WERI-Rb-1 (cell line): ENCODE data around the gene SMU1.

ENCODE experiments used
- DNase-seq: peaks from one replicate; pipeline ENCODE4 v3.0.0-alpha.2; 2020
- H3K27ac ChIP-seq: fragments of 250-450 bp; sonication (Bioruptor Pico); 2 replicates; pipeline ENCODE4 v1.5.1; 2020; ENCODE audit warnings: mild to moderate bottlenecking, moderate library complexity
- H3K27me3 ChIP-seq: fragments of 250-450 bp; sonication (Bioruptor Pico); 2 replicates; pipeline ENCODE4 v1.5.1; 2021; ENCODE audit warnings: mild to moderate bottlenecking, low read depth, moderate library complexity; ENCODE audit not compliant: insufficient read depth, severe bottlenecking
- H3K36me3 ChIP-seq: fragments of 250-450 bp; sonication (Bioruptor Pico); 2 replicates; pipeline ENCODE4 v1.5.1; 2020; ENCODE audit warnings: mild to moderate bottlenecking, moderate library complexity
- H3K4me3 ChIP-seq: 2 replicates; pipeline ENCODE4 v1.5.1; 2011; ENCODE audit warnings: low read depth, mild to moderate bottlenecking, control low read depth, low read length
- H3K9me3 ChIP-seq: fragments of 250-450 bp; sonication (Bioruptor Pico); 2 replicates; pipeline ENCODE4 v1.5.1; 2021; ENCODE audit warnings: mild to moderate bottlenecking, moderate library complexity; ENCODE audit not compliant: severe bottlenecking
- CTCF ChIP-seq: IDR thresholded peaks from 2 replicates; pipeline ENCODE4 v1.5.1; 2011; ENCODE audit warnings: low read depth, mild to moderate bottlenecking, control low read depth, inconsistent platforms, low read length

Gene SMU1

DNA sequence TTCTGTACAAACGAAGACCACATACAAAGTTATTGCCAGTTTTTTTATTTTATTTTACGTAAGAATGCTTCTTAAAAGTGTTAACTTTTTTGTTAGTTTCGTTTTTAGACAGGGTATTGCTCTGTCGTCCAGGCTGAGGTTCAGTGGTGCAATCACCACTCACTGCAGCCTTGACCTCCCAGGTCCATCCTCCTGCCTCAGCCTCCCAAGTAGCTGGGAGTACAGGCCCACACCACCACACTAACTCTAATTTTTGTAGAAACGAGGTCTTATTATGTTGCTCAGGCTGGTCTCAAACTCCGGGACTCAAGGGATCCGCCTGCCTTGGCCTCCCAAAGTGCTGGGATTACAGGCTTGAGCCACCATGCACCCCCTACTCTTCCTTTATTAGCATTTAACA lies 53.7 kb downstream of the SMU1 start:
- no peak overlapping the region for H3K4me3 ChIP-seq
- no peaks in the 10 kb centered on the region for H3K27me3 ChIP-seq
- no peak for DNase-seq
- no peaks in the 10 kb centered on the region for H3K9me3 ChIP-seq
- no peak overlapping the region for H3K27ac ChIP-seq
- peaks cover 46% of the 10 kb centered on the region for H3K36me3 ChIP-seq
- TF ChIP-seq CTCF: no peak

GRCh38 chr9:33022303-33022702 lies 54.2 kb downstream of the SMU1 start:
- DNase-seq: no peak
- H3K27me3 ChIP-seq: no peaks in the 10 kb centered on the region
- H3K4me3 ChIP-seq: no peak overlapping the region
- H3K27ac ChIP-seq: no peak overlapping the region
- no peak for TF ChIP-seq CTCF
- no peaks in the 10 kb centered on the region for H3K9me3 ChIP-seq
- peaks cover 42% of the 10 kb centered on the region for H3K36me3 ChIP-seq

GRCh38 chr9:33019797-33020196 lies 56.7 kb downstream of the SMU1 start:
- H3K27ac ChIP-seq: no peak overlapping the region
- no peaks in the 10 kb centered on the region for H3K9me3 ChIP-seq
- no peak overlapping the region for H3K4me3 ChIP-seq
- H3K27me3 ChIP-seq: no peaks in the 10 kb centered on the region
- H3K36me3 ChIP-seq: peaks cover 23% of the 10 kb centered on the region
- DNase-seq: no peak
- TF ChIP-seq CTCF: no peak

DNA sequence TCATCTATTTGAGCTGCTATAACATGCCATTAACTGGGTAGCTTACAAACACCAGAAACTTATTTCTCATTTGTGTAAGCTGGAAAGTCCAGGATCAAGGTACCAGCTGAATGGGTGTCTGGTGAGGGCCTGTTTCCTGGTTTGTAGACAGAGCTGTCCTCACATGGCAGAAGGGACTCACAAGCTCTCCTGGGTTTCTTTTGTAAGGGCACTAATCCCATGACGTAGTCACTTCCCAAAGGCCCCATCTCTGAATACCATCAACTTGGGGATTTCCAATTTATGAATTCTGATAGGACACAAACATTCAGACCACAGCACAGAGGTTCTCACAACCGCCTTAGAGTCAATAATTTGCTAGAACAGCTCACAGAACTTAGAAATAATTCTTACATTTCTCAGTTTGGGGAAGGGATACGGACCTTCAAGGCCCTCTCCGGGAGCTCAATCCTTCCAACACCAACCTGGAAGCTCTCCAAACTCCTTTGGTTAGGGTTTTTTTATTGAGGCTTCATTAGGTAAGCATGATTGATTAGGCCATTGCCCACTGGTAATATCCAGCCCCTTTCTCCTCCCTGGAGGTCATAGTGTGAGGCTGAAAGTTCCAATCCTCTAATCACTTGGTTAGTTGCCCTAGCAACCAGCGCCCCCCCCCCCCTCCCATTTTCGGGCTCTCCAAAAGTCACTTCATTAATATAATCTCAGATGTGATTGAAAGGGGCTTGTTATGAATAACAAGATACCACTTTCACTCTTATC lies 59.0 kb downstream of the SMU1 start:
- TF ChIP-seq CTCF: no peak
- no peaks in the 10 kb centered on the region for H3K27me3 ChIP-seq

DNA sequence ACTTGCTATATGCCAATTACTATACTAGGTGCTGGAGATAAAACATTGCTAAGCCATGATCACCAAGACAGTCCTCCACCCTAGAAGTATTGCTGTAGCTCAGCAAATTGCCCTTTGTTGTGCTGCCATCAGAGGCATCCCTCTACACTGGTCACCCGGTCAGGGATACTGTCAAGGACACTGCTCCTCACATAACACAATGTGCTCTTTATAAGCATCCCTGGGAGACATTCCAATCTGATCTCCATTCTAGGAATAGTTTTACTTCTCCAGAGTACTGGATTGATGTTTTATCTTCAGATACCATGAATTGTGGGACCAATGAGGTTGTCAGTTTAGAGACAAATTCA lies 61.8 kb downstream of the SMU1 start:
- Histone ChIP-seq H3K36me3 (no peaks in the 10 kb centered on the region), H3K27ac (no peak overlapping the region), H3K9me3 (no peaks in the 10 kb centered on the region), H3K27me3 (no peaks in the 10 kb centered on the region), H3K4me3 (no peak overlapping the region)
- DNase-seq: no peak
- TF ChIP-seq CTCF: no peak

More for the DNA sequence above, 59.0 kb downstream of the SMU1 start:
- no peaks in the 10 kb centered on the region for H3K9me3 ChIP-seq
- H3K4me3 ChIP-seq: no peak overlapping the region
- no peak overlapping the region for H3K27ac ChIP-seq
- peaks cover 17% of the 10 kb centered on the region for H3K36me3 ChIP-seq
- DNase-seq: no peak
